OCI-LY7 (cell line): ENCODE results near the gene MEGF8.

Source experiments
- CTCF ChIP-seq: fragments of 200-600 bp; sonication (generic); conservative IDR thresholded peaks from 2 replicates; pipeline ENCODE4 v1.5.1; 2014; ENCODE audit warnings: mild to moderate bottlenecking, antibody characterized with exemption, low read length, moderate library complexity, mixed read lengths
- EZH2phosphoT487 ChIP-seq: fragments of 200-600 bp; sonication (generic); IDR thresholded peaks from 2 replicates; pipeline ENCODE4 v1.6.1; 2018; ENCODE audit warnings: low read depth, borderline replicate concordance, mild to moderate bottlenecking, mixed run types, antibody characterized with exemption, low read length, moderate library complexity, mixed read lengths

GRCh38 chr19:42355896-42356295 lies 30.5 kb downstream of the MEGF8 start:
- no peak for TF ChIP-seq CTCF
- no peak for TF ChIP-seq EZH2phosphoT487
